Calu3 (cell line): ENCODE data around the gene NCAPG2. TPM values are rescaled to one million over a fixed set of nuclear protein-coding genes. Genes with fewer than 3 reads are reported as not detected.
A peak's percentile ranks its signal among the peaks of the same experiment; 100 is the strongest.

Experiments
- BruUV-seq: library from RNA; stranded (reverse); fragments of 400-500 nt; replicated peaks from 2 replicates; lab custom pipeline; 2021; lab: Mats Ljungman, UMichigan
- CTCF ChIA-PET: fragments of 300-600 bp; sonication (Branson Sonifier 250); formaldehyde crosslinking; loops from one replicate; lab custom pipeline; 2022; ENCODE audit warnings: antibody characterized with exemption; lab: Charles Lee
- DNase-seq: peaks from one replicate; pipeline ENCODE4 v3.0.0; 2022
- H3K27ac Mint-ChIP-seq: one replicate; pipeline ENCODE4 v1.8.0; 2022; ENCODE audit warnings: mixed read lengths; ENCODE audit not compliant: unreplicated experiment
- H3K27me3 Mint-ChIP-seq: one replicate; pipeline ENCODE4 v1.8.0; 2022; ENCODE audit warnings: mixed read lengths; ENCODE audit not compliant: unreplicated experiment
- H3K36me3 Mint-ChIP-seq: one replicate; pipeline ENCODE4 v1.8.0; 2022; ENCODE audit warnings: mild to moderate bottlenecking, moderate library complexity, mixed read lengths; ENCODE audit not compliant: insufficient read depth, unreplicated experiment
- H3K4me1 Mint-ChIP-seq: one replicate; pipeline ENCODE4 v1.8.0; 2022; ENCODE audit warnings: mild to moderate bottlenecking, low read depth, mixed read lengths; ENCODE audit not compliant: unreplicated experiment
- H3K4me3 Mint-ChIP-seq: one replicate; pipeline ENCODE4 v1.8.0; 2022; ENCODE audit warnings: mild to moderate bottlenecking, low read depth, moderate library complexity, mixed read lengths; ENCODE audit not compliant: unreplicated experiment
- H3K9me3 Mint-ChIP-seq: one replicate; pipeline ENCODE4 v1.8.0; 2022; ENCODE audit warnings: low read depth, mixed read lengths; ENCODE audit not compliant: unreplicated experiment
- CTCF ChIP-seq: fragments of 200-600 bp; IDR thresholded peaks from one replicate; pipeline ENCODE4 v1.8.0; 2022; ENCODE audit warnings: antibody characterized with exemption; ENCODE audit not compliant: unreplicated experiment
- intact Hi-C: fragments of 100-400 bp; cut with micrococcal nuclease; formaldehyde crosslinking; loops from one replicate; pipeline ENCODE4 v1.10.0; 2022; ENCODE audit not compliant: unreplicated experiment
- total RNA-seq: library from RNA; stranded (reverse); gene quantifications from 2 replicates; pipeline ENCODE4 v1.2.3, GENCODE V29; 2022

NCAPG2 gene
- total RNA-seq, 1 experiment from 2014 or later = 81.7 TPM

GRCh38 chr7:158710651-158711102 lies 6.1 kb upstream of the NCAPG2 start:
- no peak for TF ChIP-seq CTCF
- DNase-seq = no peak
- H3K9me3 Mint-ChIP-seq = no peaks in the 10 kb centered on the region
- no TSS peak for BruUV-seq
- peaks cover 10% of the 10 kb centered on the region for H3K36me3 Mint-ChIP-seq
- peaks cover 20% of the 10 kb centered on the region for H3K4me1 Mint-ChIP-seq
- H3K27me3 Mint-ChIP-seq = peaks cover 2% of the 10 kb centered on the region
- intact Hi-C loops = no loop called here
- peak overlapping the region; percentile 81 for H3K27ac Mint-ChIP-seq
- CTCF ChIA-PET = interaction anchor here (0.6 kb wide), 1 partner anchor 145 kb away, joined by 3 read pairs; no protein-coding TSS in a partner anchor
- peak overlapping the region; percentile 40 for H3K4me3 Mint-ChIP-seq

- H3K27me3 Mint-ChIP-seq = no peaks in the 10 kb centered on the region
- CTCF ChIA-PET = no interaction called here
- TF ChIP-seq CTCF = no peak
- H3K36me3 Mint-ChIP-seq = peaks cover 34% of the 10 kb centered on the region
- BruUV-seq = no TSS peak
- no peak for DNase-seq
- no peak overlapping the region for H3K27ac Mint-ChIP-seq
- no peaks in the 10 kb centered on the region for H3K9me3 Mint-ChIP-seq
- H3K4me3 Mint-ChIP-seq = no peak overlapping the region
- intact Hi-C loops = no loop called here
- H3K4me1 Mint-ChIP-seq = peaks cover 37% of the 10 kb centered on the region
These were observed 3.0 kb upstream of the NCAPG2 start for GRCh38 chr7:158707610-158708009.

GRCh38 chr7:158706710-158707590 lies 2.3 kb upstream of the NCAPG2 start:
- Mint-ChIP-seq H3K4me3 (peak overlapping the region; percentile 95), H3K4me1 (peaks cover 40% of the 10 kb centered on the region), H3K27ac (no peak overlapping the region), H3K36me3 (peaks cover 34% of the 10 kb centered on the region), H3K9me3 (no peaks in the 10 kb centered on the region), H3K27me3 (no peaks in the 10 kb centered on the region)
- no peak for TF ChIP-seq CTCF
- no peak for DNase-seq
- BruUV-seq = no TSS peak
- CTCF ChIA-PET = no interaction called here
- intact Hi-C loops = no loop called here

- no peaks in the 10 kb centered on the region for H3K9me3 Mint-ChIP-seq
- H3K4me1 Mint-ChIP-seq = peaks cover 44% of the 10 kb centered on the region
- no peak for DNase-seq
- no TSS peak for BruUV-seq
- no peak overlapping the region for H3K27ac Mint-ChIP-seq
- no peaks in the 10 kb centered on the region for H3K27me3 Mint-ChIP-seq
- peaks cover 34% of the 10 kb centered on the region for H3K36me3 Mint-ChIP-seq
- no peak for TF ChIP-seq CTCF
- CTCF ChIA-PET = no interaction called here
- peak overlapping the region; percentile 95 for H3K4me3 Mint-ChIP-seq
- intact Hi-C loops = no loop called here
These were observed 1.7 kb upstream of the NCAPG2 start for GRCh38 chr7:158706273-158706704.
